H9 (cell line): Measurements from ENCODE around the gene PRR12. TPM values are rescaled to one million over a fixed set of nuclear protein-coding genes. Genes with fewer than 3 reads are reported as not detected.

Source experiments
- DNase-seq: peaks from one replicate; pipeline ENCODE4 v3.0.0-alpha.2; 2017
- H2AFZ ChIP-seq: one replicate; pipeline ENCODE4 v1.6.1; 2013; ENCODE audit warnings: mild to moderate bottlenecking, low read length, control low read depth, moderate library complexity
- H2AK5ac ChIP-seq: 2 replicates; pipeline ENCODE4 v1.6.1; 2013; ENCODE audit warnings: low read length, control low read depth, mixed read lengths; ENCODE audit not compliant: insufficient read length
- H2BK120ac ChIP-seq: one replicate; pipeline ENCODE4 v1.6.1; 2013; ENCODE audit warnings: low read depth, mild to moderate bottlenecking, low read length, control low read depth, inconsistent platforms; ENCODE audit not compliant: poor library complexity, severe bottlenecking
- H2BK12ac ChIP-seq: 2 replicates; pipeline ENCODE4 v1.6.1; 2013; ENCODE audit warnings: low read length, control low read depth, mixed read lengths, low read depth; ENCODE audit not compliant: insufficient read length
- H2BK15ac ChIP-seq: 2 replicates; pipeline ENCODE4 v1.6.1; 2013; ENCODE audit warnings: low read depth, low read length, control low read depth
- H2BK20ac ChIP-seq: one replicate; pipeline ENCODE4 v1.6.1; 2013; ENCODE audit warnings: low read depth, mild to moderate bottlenecking, low read length, control low read depth, inconsistent platforms; ENCODE audit not compliant: poor library complexity, severe bottlenecking
- H2BK5ac ChIP-seq: 2 replicates; pipeline ENCODE4 v1.6.1; 2013; ENCODE audit warnings: low read length, control low read depth, mixed read lengths; ENCODE audit not compliant: insufficient read length
- H3K14ac ChIP-seq: 2 replicates; pipeline ENCODE4 v1.6.1; 2013; ENCODE audit warnings: low read length, control low read depth; ENCODE audit not compliant: insufficient read depth
- H3K18ac ChIP-seq: 2 replicates; pipeline ENCODE4 v1.6.1; 2013; ENCODE audit warnings: low read depth, mild to moderate bottlenecking, mixed read lengths, low read length, control low read depth; ENCODE audit not compliant: insufficient read length
- H3K23ac ChIP-seq: 2 replicates; pipeline ENCODE4 v1.6.1; 2013; ENCODE audit warnings: low read length, control low read depth, mixed read lengths, low read depth; ENCODE audit not compliant: insufficient read length
- H3K23me2 ChIP-seq: 2 replicates; pipeline ENCODE4 v1.6.1; 2013; ENCODE audit warnings: low read depth, mild to moderate bottlenecking, mixed read lengths, low read length, control low read depth; ENCODE audit not compliant: insufficient read length, poor library complexity, severe bottlenecking
- H3K27ac ChIP-seq: 2 replicates; pipeline ENCODE4 v1.5.1; 2013; ENCODE audit warnings: low read length, control low read depth, mixed read lengths, low read depth; ENCODE audit not compliant: insufficient read length
- H3K27me3 ChIP-seq: 2 replicates; pipeline ENCODE4 v1.6.1; 2013; ENCODE audit warnings: low read length, control low read depth, inconsistent platforms; ENCODE audit not compliant: insufficient read depth
- H3K4ac ChIP-seq: 2 replicates; pipeline ENCODE4 v1.6.1; 2013; ENCODE audit warnings: low read depth, mild to moderate bottlenecking, control low read depth, inconsistent platforms, low read length, moderate library complexity
- H3K4me1 ChIP-seq: 2 replicates; pipeline ENCODE4 v1.6.1; 2013; ENCODE audit warnings: low read length, control low read depth, inconsistent platforms; ENCODE audit not compliant: insufficient read depth
- H3K4me2 ChIP-seq: 2 replicates; pipeline ENCODE4 v1.6.1; 2013; ENCODE audit warnings: low read length, control low read depth, mixed read lengths; ENCODE audit not compliant: insufficient read length, insufficient read depth
- H3K56ac ChIP-seq: 2 replicates; pipeline ENCODE4 v1.6.1; 2013; ENCODE audit warnings: low read depth, mild to moderate bottlenecking, mixed read lengths, low read length, control low read depth; ENCODE audit not compliant: insufficient read length
- H3K79me1 ChIP-seq: 2 replicates; pipeline ENCODE4 v1.6.1; 2013; ENCODE audit warnings: low read depth, mild to moderate bottlenecking, moderate library complexity, low read length, control low read depth, inconsistent platforms; ENCODE audit not compliant: insufficient read depth, poor library complexity, severe bottlenecking
- H3K79me2 ChIP-seq: 2 replicates; pipeline ENCODE4 v1.6.1; 2013; ENCODE audit warnings: low read length, control low read depth, inconsistent platforms; ENCODE audit not compliant: insufficient read depth
- H3K9ac ChIP-seq: 2 replicates; pipeline ENCODE4 v1.6.1; 2013; ENCODE audit warnings: low read length, control low read depth, mixed read lengths; ENCODE audit not compliant: insufficient read length; ENCODE audit errors: extremely low read depth
- H3K9me3 ChIP-seq: one replicate; pipeline ENCODE4 v1.6.1; 2013; ENCODE audit warnings: low read depth, low read length, inconsistent platforms; ENCODE audit not compliant: control insufficient read depth
- H3T11ph ChIP-seq: one replicate; pipeline ENCODE4 v1.6.1; 2013; ENCODE audit warnings: mild to moderate bottlenecking, low read length, control low read depth, inconsistent platforms
- H4K20me1 ChIP-seq: one replicate; pipeline ENCODE4 v1.6.1; 2013; ENCODE audit not compliant: control insufficient read depth, insufficient read length, insufficient read depth
- H4K5ac ChIP-seq: 2 replicates; pipeline ENCODE4 v1.6.1; 2013; ENCODE audit warnings: low read depth, mild to moderate bottlenecking, mixed read lengths, low read length, control low read depth; ENCODE audit not compliant: insufficient read length
- H4K8ac ChIP-seq: replicated peaks from 2 replicates; pipeline ENCODE4 v1.6.1; 2013; ENCODE audit warnings: low read length, control low read depth, mixed read lengths, low read depth; ENCODE audit not compliant: insufficient read length
- H4K91ac ChIP-seq: 2 replicates; pipeline ENCODE4 v1.6.1; 2013; ENCODE audit warnings: low read depth, mild to moderate bottlenecking, moderate library complexity, mixed read lengths, low read length, control low read depth; ENCODE audit not compliant: insufficient read length
- H3K27ac Mint-ChIP-seq, 3 experiments: 2 replicates in 2 of 3; 3 replicates in 1 of 3; pipeline ENCODE4 v1.8.0; 2020 to 2021; ENCODE audit warnings: mixed read lengths in 3 of 3, mild to moderate bottlenecking in 1 of 3, moderate library complexity in 1 of 3
- H3K27me3 Mint-ChIP-seq: 2 replicates; pipeline ENCODE4 v1.8.0; 2021; ENCODE audit warnings: low read depth, mild to moderate bottlenecking, moderate library complexity, mixed read lengths
- H3K36me3 Mint-ChIP-seq, 3 experiments: 2 replicates in 2 of 3; 3 replicates in 1 of 3; pipeline ENCODE4 v1.8.0; 2020 to 2021; ENCODE audit warnings: low read depth in 3 of 3, mixed read lengths in 3 of 3; ENCODE audit not compliant: insufficient read depth in 1 of 3
- H3K4me1 Mint-ChIP-seq, 2 experiments: 2 replicates each; pipeline ENCODE4 v1.8.0; 2020; ENCODE audit warnings: mixed read lengths in 2 of 2
- H3K4me3 Mint-ChIP-seq, 2 experiments: 2 replicates in 1 of 2; 3 replicates in 1 of 2; pipeline ENCODE4 v1.8.0; 2020 to 2021; ENCODE audit warnings: mild to moderate bottlenecking in 2 of 2, mixed read lengths in 2 of 2, moderate library complexity in 1 of 2
- H3K9me3 Mint-ChIP-seq, 2 experiments: 2 replicates in 1 of 2; 3 replicates in 1 of 2; pipeline ENCODE4 v1.8.0; 2020; ENCODE audit warnings: mild to moderate bottlenecking in 2 of 2, mixed read lengths in 2 of 2, moderate library complexity in 1 of 2
- CTCF ChIP-seq: fragments of 200-600 bp; sonication (generic); conservative IDR thresholded peaks from 3 replicates; pipeline ENCODE4 v1.8.0; 2021; ENCODE audit warnings: antibody characterized with exemption, mild to moderate bottlenecking
- WGBS: extraction: QIAGEN DNeasy Blood & Tissue Kit; methylation state at CpG from one replicate; pipeline ENCODE4 v1.1.7; 2013; ENCODE audit warnings: missing lambda C conversion rate, low lambda C conversion rate, mixed read lengths; ENCODE audit not compliant: insufficient read length; ENCODE audit errors: extremely low coverage; 5-methylcytosine and 5-hydroxymethylcytosine counted together
- total RNA-seq: library from RNA; stranded (reverse); gene quantifications from 2 replicates; pipeline ENCODE4 v1.2.1, GENCODE V29; 2021

PRR12 gene
- total RNA-seq, 1 experiment from 2014 or later, result 65.9 TPM

- Histone ChIP-seq H3K4ac (no peak overlapping the region), H3K79me2 (no peaks in the 10 kb centered on the region), H2AFZ (no peak overlapping the region), H3K23ac (no peak overlapping the region), H2AK5ac (no peak overlapping the region), H3K9ac (no peak overlapping the region), H3K27me3 (no peaks in the 10 kb centered on the region), H3K18ac (peak overlapping the region; percentile 85), H3K56ac (no peak overlapping the region), H3K14ac (peak overlapping the region; percentile 90; the same call in 1 of the 2 replicates), H2BK5ac (no peak overlapping the region), H4K20me1 (no peaks in the 10 kb centered on the region), H3K79me1 (no peaks in the 10 kb centered on the region), H3T11ph (no peak overlapping the region), H4K91ac (no peak overlapping the region), H3K27ac (no peak overlapping the region), H4K8ac (no peak overlapping the region), H3K4me2 (peak overlapping the region; percentile 64), H2BK15ac (no peak overlapping the region), H2BK20ac (no peak overlapping the region), H3K4me1 (no peaks in the 10 kb centered on the region; the same call in 1 of the 2 replicates), H3K9me3 (no peaks in the 10 kb centered on the region), H2BK120ac (no peak overlapping the region), H4K5ac (no peak overlapping the region), H2BK12ac (no peak overlapping the region), H3K23me2 (peaks cover 9% of the 10 kb centered on the region)
- no peaks in the 10 kb centered on the region for H3K27me3 Mint-ChIP-seq
- DNase-seq, result peak; percentile 94
- no CpG with 5 or more reads among the region's 53 CpGs for WGBS
- no peak for TF ChIP-seq CTCF
- H3K9me3 Mint-ChIP-seq, result no peaks in the 10 kb centered on the region
- peak overlapping the region in 2 of 3 experiments; percentile 79 to 87; a peak in 3 of 7 replicates for H3K27ac Mint-ChIP-seq
- peaks cover 6 to 23% of the 10 kb centered on the region in 2 experiments for H3K4me1 Mint-ChIP-seq
- H3K4me3 Mint-ChIP-seq, result peak overlapping the region; percentile 47 to 77
- H3K36me3 Mint-ChIP-seq, result peaks cover 32 to 41% (median 40%) of the 10 kb centered on the region in 3 experiments
Observed at GRCh38 chr19:49555600-49556411, 35.2 kb upstream of the PRR12 start.
